ENCODE data around the gene ELMO3. TPM values are rescaled to one million over a fixed set of nuclear protein-coding genes. Genes with fewer than 3 reads are reported as not detected.
A peak's percentile ranks its signal among the peaks of the same experiment; 100 is the strongest.

Gene ELMO3
- 0.62 and 1.2 TPM in 2 replicates for total RNA-seq (2014; rRNA removed; shearing (Covaris generic))

GRCh38 chr16:67199011-67199807, at the start of gene ELMO3:
ELMO3 (plus strand) TSS chr16:67199131; CDS start chr16:67199327, 196 bp downstream.
- no peak for DNase-seq (ENCODE audit: low read depth)

- DNase-seq (ENCODE audit: low read depth) = no peak
Measured at GRCh38 chr16:67149276-67150046, 49.5 kb upstream of the ELMO3 start.

- no peak for DNase-seq (ENCODE audit: low read depth)
Measured at GRCh38 chr16:67150047-67150832, 48.7 kb upstream of the ELMO3 start.

GRCh38 chr16:67150833-67151396, 48.0 kb upstream of the ELMO3 start, which contains the start of gene B3GNT9:
B3GNT9 (minus strand) TSS chr16:67150998; CDS start chr16:67150485, 513 bp downstream.
- DNase-seq (ENCODE audit: low read depth) = peak; percentile 81

- no peak for DNase-seq (ENCODE audit: low read depth)
Measured at GRCh38 chr16:67151431-67152097, 47.4 kb upstream of the ELMO3 start.

GRCh38 chr16:67154578-67155294, 44.2 kb upstream of the ELMO3 start:
- no peak for DNase-seq (ENCODE audit: low read depth)

- peak; percentile 63 for DNase-seq (ENCODE audit: low read depth)
Measured at GRCh38 chr16:67155295-67156142, 43.4 kb upstream of the ELMO3 start.

GRCh38 chr16:67156143-67156844, 42.6 kb upstream of the ELMO3 start:
- no peak for DNase-seq (ENCODE audit: low read depth)

GRCh38 chr16:67157106-67157748, 41.7 kb upstream of the ELMO3 start:
- no peak for DNase-seq (ENCODE audit: low read depth)

GRCh38 chr16:67157892-67158635, 40.9 kb upstream of the ELMO3 start:
- no peak for DNase-seq (ENCODE audit: low read depth)

- peak; percentile 28 for DNase-seq (ENCODE audit: low read depth)
Measured at GRCh38 chr16:67158637-67159600, 40.0 kb upstream of the ELMO3 start.

- no peak for DNase-seq (ENCODE audit: low read depth)
Measured at GRCh38 chr16:67161595-67162058, 37.3 kb upstream of the ELMO3 start.

GRCh38 chr16:67162506-67163163, 36.3 kb upstream of the ELMO3 start:
- no peak for DNase-seq (ENCODE audit: low read depth)

- DNase-seq (ENCODE audit: low read depth) = peak; percentile 56
Measured at GRCh38 chr16:67163164-67163998, 35.5 kb upstream of the ELMO3 start.
